A549 (cell line): ENCODE data around the gene SUPV3L1. TPM values are rescaled to one million over a fixed set of nuclear protein-coding genes. Genes with fewer than 3 reads are reported as not detected.
A peak's percentile ranks its signal among the peaks of the same experiment; 100 is the strongest.

Experiments used
- ATAC-seq, 2 experiments: fragments of 200-7000 bp in 1 of 2; fragments of >200 bp in 1 of 2; cut with Nextera tagmentation in 1 of 2; cut with Tn5 transposase in 1 of 2; 3 replicates each; pipeline versions ENCODE4 v1.8.0 to v1.9.1; 2018 to 2020; ENCODE audit warnings: mild to moderate bottlenecking in 1 of 2, moderate library complexity in 1 of 2
- CTCF ChIA-PET: fragments of 300-600 bp; sonication (Branson Sonifier 250); formaldehyde crosslinking; extraction: SDS; loops from one replicate; lab custom pipeline; 2021; ENCODE audit warnings: antibody characterized with exemption, inconsistent platforms; lab: Yijun Ruan, JAX
- POLR2A ChIA-PET: fragments of 350-600 bp; formaldehyde crosslinking; extraction: SDS; loops from one replicate; lab custom pipeline; 2021; ENCODE audit warnings: antibody characterized with exemption, inconsistent platforms; lab: Yijun Ruan, JAX
- DNase-seq, 2 experiments: peaks; one replicate each; pipeline versions ENCODE4 v3.0.0 to v3.0.0-alpha.2; 2011 to 2016; ENCODE audit warnings: low read depth in 1 of 2, low spot score in 1 of 2
- FAIRE-seq: peaks from 2 replicates; lab custom pipeline; 2011; peaks lifted over from hg19 to GRCh38; lab: Jason Lieb, UNC
- H3K27ac ChIP-seq, 2 experiments: fragments of >200 bp; sonication (Bioruptor Twin); formaldehyde crosslinking; 3 replicates each; pipeline ENCODE4 v1.5.1; 2016 to 2017
- H3K4me1 ChIP-seq: fragments of >200 bp; sonication (Bioruptor Twin); formaldehyde crosslinking; 3 replicates; pipeline ENCODE4 v1.6.1; 2016
- H3K4me2 ChIP-seq: fragments of >200 bp; sonication (Bioruptor Twin); formaldehyde crosslinking; 3 replicates; pipeline ENCODE4 v1.6.1; 2016
- H3K4me3 ChIP-seq: fragments of >200 bp; sonication (Bioruptor Twin); formaldehyde crosslinking; 3 replicates; pipeline ENCODE4 v1.5.1; 2016
- H3K9me3 ChIP-seq: fragments of >200 bp; sonication (Bioruptor Twin); formaldehyde crosslinking; 3 replicates; pipeline ENCODE4 v1.6.1; 2016
- ATOH8 ChIP-seq: fragments of 250-450 bp; sonication (Bioruptor Pico); IDR thresholded peaks from 2 replicates; pipeline ENCODE4 v1.5.0; 2020; ENCODE audit warnings: low read depth, mild to moderate bottlenecking, moderate library complexity
- CBX2 ChIP-seq: fragments of 200-600 bp; sonication (generic); IDR thresholded peaks from 2 replicates; pipeline ENCODE4 v1.6.1; 2016; ENCODE audit warnings: low read depth, mild to moderate bottlenecking, borderline replicate concordance
- CBX8 ChIP-seq: fragments of 200-600 bp; sonication (generic); IDR thresholded peaks from 2 replicates; pipeline ENCODE4 v1.6.1; 2016
- CEBPB ChIP-seq, 2 experiments: fragments of >200 bp in 1 of 2; sonication (Bioruptor Twin) in 1 of 2; formaldehyde crosslinking in 1 of 2; IDR thresholded peaks; 2 replicates each; pipeline ENCODE4 v1.6.1; 2012 to 2016
- CHD2 ChIP-seq: fragments of 150-350 bp; IDR thresholded peaks from 2 replicates; pipeline ENCODE4 v1.6.1; 2014; ENCODE audit warnings: low read length; ENCODE audit not compliant: partially characterized antibody
- EHF ChIP-seq: fragments of 250-450 bp; sonication (Bioruptor Pico); IDR thresholded peaks from 2 replicates; pipeline ENCODE4 v1.5.0; 2020; ENCODE audit warnings: mild to moderate bottlenecking
- ESRRA ChIP-seq: fragments of 150-350 bp; IDR thresholded peaks from 2 replicates; pipeline ENCODE4 v1.6.1; 2014; ENCODE audit warnings: mild to moderate bottlenecking, low read length, borderline replicate concordance
- FOSB ChIP-seq: fragments of 250-450 bp; sonication (Bioruptor Pico); IDR thresholded peaks from 2 replicates; pipeline ENCODE4 v1.5.0; 2020; ENCODE audit warnings: mild to moderate bottlenecking, moderate library complexity
- FOSL2 ChIP-seq, 2 experiments: fragments of 450-650 bp in 1 of 2; fragments of >200 bp in 1 of 2; sonication (Bioruptor Twin) in 1 of 2; formaldehyde crosslinking; IDR thresholded peaks; 2 replicates each; pipeline versions ENCODE4 v1.5.0 to v1.6.1; 2016 to 2020; ENCODE audit warnings: mild to moderate bottlenecking in 1 of 2, moderate library complexity in 1 of 2
- GATA3 ChIP-seq: IDR thresholded peaks from 2 replicates; pipeline ENCODE4 v1.6.1; 2012; ENCODE audit warnings: borderline replicate concordance
- HDAC2 ChIP-seq: fragments of 200-600 bp; sonication (generic); IDR thresholded peaks from 2 replicates; pipeline ENCODE4 v1.6.1; 2016
- HES2 ChIP-seq: fragments of >200 bp; sonication (Bioruptor Twin); formaldehyde crosslinking; IDR thresholded peaks from 2 replicates; pipeline ENCODE4 v1.6.1; 2016
- HEYL ChIP-seq: fragments of 250-450 bp; sonication (Bioruptor Pico); IDR thresholded peaks from 2 replicates; pipeline ENCODE4 v1.8.0; 2021; ENCODE audit warnings: mild to moderate bottlenecking, moderate library complexity
- HOXA7 ChIP-seq: fragments of 250-450 bp; sonication (Bioruptor Pico); IDR thresholded peaks from 2 replicates; pipeline ENCODE4 v1.5.0; 2020; ENCODE audit warnings: mild to moderate bottlenecking, moderate library complexity
- HOXB13 ChIP-seq: fragments of 250-450 bp; sonication (Bioruptor Pico); IDR thresholded peaks from 2 replicates; pipeline ENCODE4 v1.5.0; 2020; ENCODE audit warnings: low read depth, mild to moderate bottlenecking, moderate library complexity
- HOXB5 ChIP-seq: fragments of 250-450 bp; sonication (Bioruptor Pico); IDR thresholded peaks from 2 replicates; pipeline ENCODE4 v1.5.0; 2020; ENCODE audit warnings: mild to moderate bottlenecking, moderate library complexity
- JUN ChIP-seq, 2 experiments: fragments of >200 bp; sonication (Bioruptor Twin); formaldehyde crosslinking; IDR thresholded peaks; 2 replicates in 1 of 2; 3 replicates in 1 of 2; pipeline ENCODE4 v1.6.1; 2016 to 2017
- JUNB ChIP-seq: fragments of >200 bp; sonication (Bioruptor Twin); formaldehyde crosslinking; IDR thresholded peaks from 2 replicates; pipeline ENCODE4 v1.6.1; 2016
- KDM5A ChIP-seq: fragments of 200-600 bp; sonication (generic); IDR thresholded peaks from 2 replicates; pipeline ENCODE4 v1.6.1; 2016; ENCODE audit warnings: antibody characterized with exemption, mild to moderate bottlenecking
- MAFK ChIP-seq: fragments of 450-650 bp; IDR thresholded peaks from 2 replicates; pipeline ENCODE4 v1.6.1; 2014; ENCODE audit not compliant: partially characterized antibody
- MAX ChIP-seq: IDR thresholded peaks from 2 replicates; pipeline ENCODE4 v1.6.1; 2012
- MYC ChIP-seq: IDR thresholded peaks from 2 replicates; pipeline ENCODE4 v1.6.1; 2012; ENCODE audit warnings: mild to moderate bottlenecking, inconsistent platforms, low read length, improper control_type of control experiment, borderline replicate concordance
- NPAS2 ChIP-seq: fragments of 250-450 bp; sonication (Bioruptor Pico); IDR thresholded peaks from 2 replicates; pipeline ENCODE4 v1.8.0; 2022; ENCODE audit warnings: mild to moderate bottlenecking, moderate library complexity, borderline replicate concordance
- POLR2A ChIP-seq: IDR thresholded peaks from 2 replicates; pipeline ENCODE4 v1.6.1; 2012; ENCODE audit warnings: mild to moderate bottlenecking, low read length
- POLR2AphosphoS2 ChIP-seq: conservative IDR thresholded peaks from 2 replicates; pipeline ENCODE4 v1.6.1; 2012; ENCODE audit warnings: low read length, improper control_type of control experiment, inconsistent platforms
- RAD21 ChIP-seq, 2 experiments: fragments of >200 bp in 1 of 2; sonication (Bioruptor Twin) in 1 of 2; formaldehyde crosslinking in 1 of 2; IDR thresholded peaks in 1 of 2; conservative IDR thresholded peaks in 1 of 2; 2 replicates in 1 of 2; 3 replicates in 1 of 2; pipeline ENCODE4 v1.6.1; 2012 to 2018; ENCODE audit warnings: inconsistent platforms in 1 of 2
- RARB ChIP-seq: fragments of 250-450 bp; sonication (Bioruptor Pico); IDR thresholded peaks from 2 replicates; pipeline ENCODE4 v1.8.0; 2021; ENCODE audit warnings: mild to moderate bottlenecking, moderate library complexity
- REST ChIP-seq: fragments of 200-600 bp; sonication (generic); IDR thresholded peaks from 2 replicates; pipeline ENCODE4 v1.6.1; 2016; ENCODE audit warnings: antibody characterized with exemption, mild to moderate bottlenecking, moderate library complexity
- RFX5 ChIP-seq: fragments of 450-650 bp; IDR thresholded peaks from 2 replicates; pipeline ENCODE4 v1.7.1; 2014; ENCODE audit warnings: antibody characterized with exemption, mild to moderate bottlenecking, moderate library complexity
- RNF2 ChIP-seq: fragments of 200-600 bp; sonication (generic); IDR thresholded peaks from 2 replicates; pipeline ENCODE4 v1.6.1; 2016; ENCODE audit warnings: low read depth, mild to moderate bottlenecking, antibody characterized with exemption, moderate library complexity, borderline replicate concordance
- SMC3 ChIP-seq: fragments of >200 bp; sonication (Bioruptor Twin); formaldehyde crosslinking; IDR thresholded peaks from 3 replicates; pipeline ENCODE4 v1.6.1; 2018; ENCODE audit warnings: inconsistent platforms
- TFCP2L1 ChIP-seq: fragments of 250-450 bp; sonication (Bioruptor Pico); IDR thresholded peaks from 2 replicates; pipeline ENCODE4 v1.5.0; 2021; ENCODE audit warnings: mild to moderate bottlenecking
- ZFP36 ChIP-seq: fragments of 450-650 bp; IDR thresholded peaks from 2 replicates; pipeline ENCODE4 v1.6.1; 2014; ENCODE audit warnings: borderline replicate concordance; ENCODE audit not compliant: partially characterized antibody
- ZNF302 ChIP-seq: fragments of 250-450 bp; sonication (Bioruptor Pico); IDR thresholded peaks from 2 replicates; pipeline ENCODE4 v1.9.0; 2021; ENCODE audit warnings: inconsistent platforms, mild to moderate bottlenecking, moderate library complexity
- ZSCAN20 ChIP-seq: fragments of 250-450 bp; sonication (Bioruptor Pico); IDR thresholded peaks from 2 replicates; pipeline ENCODE4 v1.8.0; 2022; ENCODE audit warnings: mild to moderate bottlenecking, moderate library complexity
- WGBS: methylation state at CpG from one replicate; pipeline ENCODE4 v1.1.6; 2017; ENCODE audit errors: missing lambda C conversion rate; 5-methylcytosine and 5-hydroxymethylcytosine counted together
- polyA plus RNA-seq, 4 experiments: library from polyadenylated mRNA; depleted of rRNA in 3 of 4; stranded (reverse); fragments of >200 nt; fragmentation: RNase III in 1 of 4; extraction: RNeasy Plus Mini Kit Qiagen cat#74134 plus additional on column Dnase treatment in 1 of 4; gene quantifications; 2 replicates in 3 of 4; 3 replicates in 1 of 4; pipeline ENCODE4 v1.2.3, GENCODE V29; 2011 to 2017

Gene SUPV3L1
- polyA plus RNA-seq, 2 of the 4 experiments (the other 2 are of a cell fraction), result 31.9 to 57.4 TPM

- DNase-seq, result no peak
- H3K9me3 ChIP-seq, result no peaks in the 10 kb centered on the region
- ChIA-PET CTCF (interaction anchor here (0.6 to 21.3 kb wide), 3 partner anchors 168 to 443 kb away, joined by 3 to 424 read pairs (median 3); no protein-coding TSS in a partner anchor), POLR2A (no interaction called here)
- no peak overlapping the region for H3K4me3 ChIP-seq
- no peak for FAIRE-seq
- H3K4me1 ChIP-seq, result peaks cover 53% of the 10 kb centered on the region
- WGBS, result 63% methylated on average over 5 of the region's 5 CpGs
- H3K27ac ChIP-seq, result peak overlapping the region in 1 of 2 experiments; percentile 68; a peak in 2 of 6 replicates
- 0 out of 3 replicates have a peak overlapping the region, but pooled peaks have one; percentile 5 for H3K4me2 ChIP-seq
- no peak for TF ChIP-seq MYC
- no peak for TF ChIP-seq JUN (IDR thresholded peaks at IDR 0.05)
- no peak for TF ChIP-seq CBX8
- no peak for TF ChIP-seq SMC3
- TF ChIP-seq ESRRA, result no peak
- TF ChIP-seq HOXB13, result no peak
- TF ChIP-seq TFCP2L1 (CRISPR knock-in tag), result no peak
- no peak for TF ChIP-seq POLR2AphosphoS2
- no peak for TF ChIP-seq CBX2
- no peak for TF ChIP-seq CEBPB (IDR thresholded peaks at IDR 0.05)
- no peak for TF ChIP-seq HES2
- TF ChIP-seq HOXB5, result no peak
- TF ChIP-seq RARB, result no peak
- TF ChIP-seq CHD2, result no peak
- no peak for ATAC-seq
Measured at GRCh38 chr10:69230128-69230527, 50.1 kb downstream of the SUPV3L1 start.

- ChIA-PET POLR2A (no interaction called here), CTCF (interaction anchor here (1.1 to 21.3 kb wide), 5 partner anchors 8 to 166 kb away, joined by 3 to 424 read pairs (median 5); no protein-coding TSS in a partner anchor)
- DNase-seq (peak; percentile 75 to 86), FAIRE-seq (no peak), ATAC-seq (peak; percentile 87 to 95)
- no peaks in the 10 kb centered on the region for H3K9me3 ChIP-seq
- peak overlapping the region; percentile 49 to 68; a peak in 5 of 6 replicates for H3K27ac ChIP-seq
- H3K4me3 ChIP-seq, result no peak overlapping the region
- H3K4me1 ChIP-seq, result peaks cover 51% of the 10 kb centered on the region
- WGBS, result 35% methylated on average over 9 of the region's 9 CpGs
- H3K4me2 ChIP-seq, result peak overlapping the region; percentile 52
- TF ChIP-seq HEYL (CRISPR knock-in tag), result no peak
- TF ChIP-seq RAD21 (conservative IDR thresholded peaks at IDR 0.05 in 1 of 2, IDR thresholded peaks at IDR 0.05 in 1 of 2), result no peak
- no peak for TF ChIP-seq EHF
- no peak for TF ChIP-seq REST
- TF ChIP-seq RFX5, result no peak
- no peak for TF ChIP-seq FOSB (CRISPR knock-in tag)
- no peak for TF ChIP-seq RNF2
- TF ChIP-seq KDM5A, result no peak
- no peak for TF ChIP-seq ZSCAN20 (CRISPR knock-in tag)
- no peak for TF ChIP-seq ZNF302 (CRISPR knock-in tag)
- TF ChIP-seq MYC, result no peak
- TF ChIP-seq HDAC2, result no peak
- no peak for TF ChIP-seq CBX2
- TF ChIP-seq GATA3, result no peak
- no peak for TF ChIP-seq POLR2AphosphoS2
- peak; percentile 73; the same call in 1 of the 2 replicates for TF ChIP-seq ATOH8 (CRISPR knock-in tag)
- no peak for TF ChIP-seq NPAS2 (CRISPR knock-in tag)
- no peak for TF ChIP-seq RARB
- no peak for TF ChIP-seq FOSL2 (IDR thresholded peaks at IDR 0.05)
- peak; percentile 62 for TF ChIP-seq FOSL2 (CRISPR knock-in tag; IDR thresholded peaks at IDR 0.05)
- TF ChIP-seq HOXA7 (CRISPR knock-in tag), result no peak
- no peak for TF ChIP-seq ZFP36
- TF ChIP-seq MAX, result peak; percentile 87
- no peak for TF ChIP-seq SMC3
- TF ChIP-seq JUNB, result no peak
- no peak for TF ChIP-seq POLR2A
- TF ChIP-seq TFCP2L1 (CRISPR knock-in tag), result no peak
- peak; percentile 57 for TF ChIP-seq MAFK
Measured at GRCh38 chr10:69232252-69232651, 52.2 kb downstream of the SUPV3L1 start.
